Fibroblast of upper back skin (primary cell): ENCODE measurements around the gene ACP5.
"Not testable (repeated sequence)": the region's sequence is repeated elsewhere in the genome, so short reads cannot be mapped to it uniquely, and the experiment has no call there.

Experiments used
- DNase-seq: peaks from one replicate; pipeline ENCODE4 v3.0.0-alpha.2; 2013

The ACP5 gene

DNA sequence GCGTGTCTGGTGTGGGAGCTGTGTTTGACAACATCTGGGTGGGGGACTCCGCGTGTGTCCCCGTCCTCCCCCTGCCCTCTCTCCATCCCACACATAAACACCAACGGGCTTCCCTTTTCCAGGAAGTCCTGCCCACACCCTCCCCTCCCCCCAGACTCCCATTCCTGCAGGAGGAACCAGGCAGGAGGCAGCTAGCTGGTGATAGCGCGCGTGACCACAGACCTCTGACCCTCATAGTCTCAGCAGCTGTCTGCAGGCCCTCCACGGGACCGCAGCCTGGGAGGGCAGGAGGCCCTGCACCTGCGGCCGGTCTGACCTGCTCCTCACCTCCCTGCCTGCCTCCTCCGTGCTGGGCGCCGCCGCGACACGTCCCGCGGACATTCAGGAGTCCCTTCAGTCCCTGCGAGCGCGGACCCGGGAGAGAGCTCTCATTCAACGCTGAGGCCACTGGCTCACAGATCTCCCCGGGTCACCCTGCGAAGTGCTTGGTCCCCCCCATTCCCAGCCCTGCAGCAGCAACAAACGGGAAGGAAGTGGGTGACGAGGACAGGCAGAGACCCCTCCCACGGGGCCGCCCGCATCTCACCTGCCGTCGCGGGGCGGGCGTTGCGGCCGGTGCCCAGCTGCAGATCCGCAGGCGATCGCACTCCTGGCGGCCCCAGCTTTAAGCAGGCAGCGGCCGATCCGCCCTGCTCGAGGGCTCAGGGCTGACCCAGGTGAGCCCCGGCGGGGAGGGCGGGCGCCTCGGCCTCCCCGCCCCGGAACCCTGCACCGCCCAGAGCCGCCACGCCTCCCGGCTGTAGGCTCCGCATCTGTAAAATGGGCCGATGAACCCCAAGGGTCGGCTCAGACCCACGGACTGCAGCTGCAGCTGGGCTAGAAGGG lies 1.1 kb upstream of the ACP5 start:
- DNase-seq: no peak

DNA sequence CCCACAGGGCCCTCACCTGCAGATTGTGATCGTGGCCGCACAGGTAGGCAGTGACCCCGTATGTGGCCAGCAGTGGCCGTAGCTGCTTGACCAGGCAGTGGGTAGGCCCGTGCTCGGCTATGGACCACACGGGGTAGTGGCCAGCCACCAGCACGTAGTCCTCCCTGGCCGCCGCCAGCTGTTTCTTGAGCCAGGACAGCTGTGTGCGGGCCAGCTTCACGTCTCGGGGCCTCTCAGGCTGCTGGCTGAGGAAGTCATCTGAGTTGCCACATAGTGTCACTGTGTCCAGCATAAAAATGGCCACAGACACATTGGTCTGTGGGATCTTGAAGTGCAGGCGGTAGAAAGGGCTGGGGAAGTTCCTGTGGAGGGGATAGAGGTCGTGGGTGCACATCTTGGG lies 1.2 kb downstream of the ACP5 start:
- no peak for DNase-seq

DNA sequence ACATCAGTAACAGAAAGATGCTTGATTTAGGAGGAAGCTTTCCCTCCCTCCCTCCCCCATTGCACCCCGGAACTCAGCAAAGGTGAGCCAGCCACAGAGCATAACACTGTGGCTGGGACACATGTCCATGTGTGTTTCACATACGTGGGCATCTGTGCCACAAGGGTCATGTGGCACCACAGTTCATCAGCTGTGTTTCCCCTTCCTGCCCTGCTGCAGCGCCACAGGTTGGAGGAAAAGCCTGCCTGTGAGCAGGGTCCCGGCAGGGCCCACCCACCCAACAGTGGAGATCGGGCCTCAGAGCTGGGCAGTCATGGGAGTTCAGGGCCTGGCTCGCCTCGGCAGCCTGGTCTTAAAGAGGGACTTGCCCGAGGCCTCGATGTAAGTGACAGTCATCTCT lies 2.8 kb downstream of the ACP5 start:
- DNase-seq: no peak

DNA sequence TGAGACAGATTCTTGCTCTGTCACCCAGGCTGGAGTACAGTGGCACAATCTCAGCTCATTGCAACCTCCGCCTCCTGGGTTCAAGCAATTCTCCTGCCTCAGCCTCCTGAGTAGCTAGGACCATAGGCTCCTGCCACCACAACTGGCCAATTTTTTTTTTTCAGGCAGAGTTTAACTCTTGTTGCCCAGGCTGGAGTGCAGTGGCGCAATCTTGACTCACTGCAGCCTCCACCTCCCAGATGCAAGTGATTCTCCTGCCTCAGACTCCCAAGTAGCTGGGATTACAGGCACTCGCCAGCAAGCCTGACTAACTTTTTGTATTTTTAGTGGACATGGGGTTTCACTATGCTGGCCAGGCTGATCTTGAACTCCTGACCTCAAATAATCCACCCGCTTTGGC lies 3.7 kb downstream of the ACP5 start:
- DNase-seq: not testable (repeated sequence)

DNA sequence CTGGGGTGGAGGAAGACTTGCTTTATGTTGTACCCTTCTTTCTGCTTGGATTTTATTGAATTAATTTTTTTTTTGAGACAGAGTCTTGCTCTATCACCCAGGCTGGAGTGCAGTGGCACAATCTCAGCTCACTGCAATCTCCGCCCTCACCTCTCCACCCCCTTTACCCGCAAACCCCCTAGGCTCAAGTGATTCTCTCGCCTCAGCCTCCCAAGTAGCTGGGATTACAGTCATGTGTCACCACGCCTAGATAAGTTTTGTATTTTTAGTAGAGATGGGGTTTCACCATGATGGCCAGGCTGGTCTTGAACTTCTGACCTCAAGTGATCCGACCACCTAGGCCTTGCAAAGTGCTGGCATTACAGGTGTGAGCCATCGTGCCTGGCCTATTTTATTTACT lies 4.1 kb downstream of the ACP5 start:
- not testable (repeated sequence) for DNase-seq

DNA sequence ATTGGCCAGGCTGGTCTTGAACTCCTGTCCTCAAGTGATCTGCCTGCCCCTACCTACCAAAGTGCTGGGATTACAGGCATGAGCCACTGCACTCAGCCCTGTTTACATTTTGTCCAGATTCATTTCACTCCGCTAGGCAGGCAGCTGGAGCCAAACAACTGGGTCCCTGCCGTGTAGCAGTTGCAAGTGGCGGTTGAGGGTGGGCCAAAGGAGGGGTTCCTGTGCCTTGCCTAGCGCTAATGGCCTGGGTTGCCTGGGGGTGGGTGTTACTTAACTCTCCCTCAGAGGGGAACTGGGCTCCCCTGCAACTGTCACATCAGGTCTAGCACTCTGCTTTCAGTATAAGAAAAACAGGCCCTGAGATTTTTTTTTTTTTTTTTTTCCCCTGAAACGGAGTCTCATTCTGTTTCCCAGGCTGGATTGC lies 7.4 kb downstream of the ACP5 start:
- DNase-seq: no peak

DNA sequence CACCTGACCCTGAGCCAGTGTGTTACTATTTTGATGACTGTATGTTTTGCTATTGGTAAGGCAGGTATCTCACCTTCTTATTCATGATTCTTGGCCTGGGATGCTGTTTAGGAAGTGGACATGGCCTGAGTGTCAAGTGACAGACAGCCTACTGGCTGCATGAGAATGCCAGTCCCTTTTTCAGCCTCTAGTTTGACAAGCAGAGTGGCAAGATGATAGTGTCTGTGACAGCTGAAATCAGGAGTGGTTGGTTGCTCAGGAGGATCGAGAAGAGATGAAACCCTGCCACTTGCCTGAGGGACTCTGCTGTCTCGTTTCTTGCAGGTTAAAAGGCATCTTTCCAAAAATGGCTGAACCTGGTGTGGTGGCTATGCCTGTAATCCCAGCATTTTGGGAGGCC lies 11.3 kb downstream of the ACP5 start:
- DNase-seq: no peak

DNA sequence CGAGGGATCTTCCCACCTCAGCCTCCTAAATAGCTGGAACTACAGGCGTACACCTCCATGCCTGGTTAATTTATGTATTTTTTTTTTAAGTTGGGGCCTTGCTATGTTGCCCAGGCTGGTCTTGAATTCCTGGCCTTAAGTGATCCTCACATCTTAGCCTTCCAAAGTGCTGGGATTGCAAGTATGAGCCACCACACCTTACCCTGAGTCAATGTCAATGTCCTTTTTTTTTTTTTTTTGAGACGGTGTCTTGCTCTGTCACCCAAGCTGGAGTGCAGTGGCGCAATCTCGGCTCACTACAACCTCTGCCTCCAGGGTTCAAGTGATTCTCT lies 11.8 kb downstream of the ACP5 start:
- DNase-seq: not testable (repeated sequence)

DNA sequence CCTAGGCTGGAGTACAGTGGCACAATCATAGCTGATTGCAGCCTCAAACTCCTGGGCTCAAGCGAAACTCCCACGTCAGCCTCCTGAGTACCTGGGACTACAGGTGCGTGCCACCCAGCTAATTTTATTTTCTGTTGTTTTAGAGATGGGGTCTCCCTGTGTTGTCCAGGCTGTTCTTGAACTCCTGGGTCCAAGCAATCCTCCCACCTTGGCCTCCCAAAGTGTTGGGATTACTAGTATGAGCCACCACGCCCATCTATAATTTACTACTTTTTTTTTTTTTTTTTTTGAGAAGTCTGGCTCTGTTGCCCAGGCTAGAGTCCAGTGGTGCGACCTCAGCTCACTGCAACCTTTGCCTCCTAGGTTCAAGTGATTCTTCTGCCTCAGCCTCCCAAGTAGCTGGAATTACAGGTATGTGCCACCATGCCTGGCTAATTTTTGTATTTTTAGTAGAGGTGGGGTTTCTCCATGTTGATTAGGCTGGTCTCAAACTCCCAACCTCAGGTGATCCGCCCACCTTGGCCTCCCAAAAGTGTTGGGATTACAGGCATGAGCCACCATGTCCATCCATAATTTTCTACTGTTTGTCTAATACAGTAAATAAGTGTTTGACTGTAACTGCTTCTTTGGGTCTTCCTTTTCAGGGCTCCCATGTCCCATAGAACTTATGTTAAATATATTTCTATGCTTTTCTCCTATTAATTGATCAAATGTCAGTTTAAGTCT lies 13.2 kb downstream of the ACP5 start:
- DNase-seq: not testable (repeated sequence)

DNA sequence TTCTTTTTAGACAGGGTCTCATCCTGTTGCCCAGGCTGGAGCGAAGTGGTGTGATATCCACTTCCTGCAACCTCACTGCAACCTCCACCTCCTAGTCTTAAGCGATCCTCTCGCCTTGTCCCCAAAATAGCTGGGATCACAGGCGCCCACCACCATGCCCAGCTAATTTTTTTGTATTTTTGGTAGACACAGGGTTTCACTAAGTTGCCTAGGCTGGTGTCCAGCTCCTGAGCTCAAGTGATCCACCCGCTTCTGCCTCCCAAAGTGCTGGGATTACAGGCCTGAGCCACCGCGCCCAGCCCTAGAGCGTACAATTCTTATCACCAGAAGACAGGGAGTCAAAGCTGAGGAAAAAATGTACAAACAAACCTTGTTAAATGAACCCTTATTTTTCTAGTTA lies 13.9 kb downstream of the ACP5 start:
- no peak for DNase-seq

DNA sequence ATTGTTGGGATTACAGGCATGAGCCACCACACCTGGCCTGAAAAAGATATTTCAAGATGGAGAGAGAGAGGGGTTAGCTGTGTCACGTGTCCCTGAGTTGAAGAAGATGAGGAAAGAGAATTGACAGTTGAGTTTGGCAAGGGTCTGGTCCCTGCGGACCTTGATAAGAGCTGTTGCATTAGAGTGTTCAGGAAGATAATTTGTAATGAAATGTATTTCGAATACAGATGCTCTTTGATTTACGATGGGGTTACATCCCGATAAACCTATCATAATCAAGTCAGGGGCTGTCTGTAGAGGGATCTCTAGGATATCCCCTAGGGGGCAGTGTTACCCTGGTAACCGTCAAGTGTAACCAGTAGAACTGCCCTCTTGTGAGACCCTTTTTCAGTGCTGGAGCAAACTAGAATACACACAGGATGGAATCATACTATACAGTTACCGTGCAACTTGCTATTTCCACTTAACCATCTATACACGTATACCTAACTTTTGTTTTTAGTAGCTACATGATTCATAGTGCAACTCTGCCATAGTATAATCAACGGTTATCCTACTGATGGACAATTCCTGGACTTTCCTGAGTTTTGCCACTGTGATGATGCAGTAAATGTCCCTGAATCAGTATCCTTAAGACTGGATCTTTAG lies 16.9 kb downstream of the ACP5 start:
- peak; percentile 72 for DNase-seq

DNA sequence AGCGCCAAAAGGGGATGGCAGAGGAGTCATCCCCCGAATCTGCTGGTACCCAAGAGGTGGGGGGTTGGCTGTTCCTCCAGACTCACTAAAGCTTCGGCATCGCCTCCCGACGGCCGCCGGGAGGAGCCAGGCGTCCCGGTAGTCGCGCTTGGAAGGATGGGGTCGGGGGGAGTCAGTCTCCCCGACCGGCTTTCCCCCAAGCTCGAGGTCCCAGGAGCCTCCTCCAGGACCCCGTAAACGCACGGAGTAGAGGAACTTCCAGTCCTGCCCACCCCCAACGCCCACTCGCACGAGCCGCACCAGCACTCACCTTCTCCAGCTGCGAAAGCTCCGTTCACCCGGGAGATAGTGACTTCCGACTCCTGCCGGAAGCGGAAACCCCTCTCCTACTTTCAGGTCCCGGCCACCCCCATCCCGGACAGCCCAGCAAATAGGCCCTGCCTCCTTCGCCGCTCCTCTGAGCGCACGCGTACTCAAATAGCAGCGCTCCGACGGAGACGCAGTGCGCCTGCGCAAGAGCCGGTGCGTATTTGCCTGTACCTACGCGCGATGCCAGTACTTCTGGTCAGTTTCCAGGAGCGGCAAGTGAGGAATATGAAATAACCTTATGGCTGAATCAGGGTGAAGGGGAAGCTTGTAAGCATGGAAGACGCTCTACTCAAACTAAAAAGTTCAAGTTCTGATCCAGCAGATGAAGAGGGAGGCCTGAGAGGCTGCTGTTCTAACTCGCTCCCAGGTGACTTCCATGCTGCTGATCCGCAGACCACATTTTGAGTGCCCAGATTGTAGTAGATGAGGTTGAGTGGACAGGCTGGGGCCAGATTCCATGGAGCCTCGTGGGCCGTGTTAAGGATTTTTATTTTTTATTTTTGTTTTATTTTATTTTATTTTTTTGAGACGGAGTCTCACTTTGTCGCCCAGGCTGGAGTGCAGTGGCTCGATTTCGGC lies 18.3 kb downstream of the ACP5 start, which contains the start of gene ELOF1:
Gene ELOF1 (minus strand): TSS at position 350 of the 948 bp plus-strand sequence. CDS start 4,883 bp downstream, outside the sequence.
- DNase-seq: peak; percentile 98

DNA sequence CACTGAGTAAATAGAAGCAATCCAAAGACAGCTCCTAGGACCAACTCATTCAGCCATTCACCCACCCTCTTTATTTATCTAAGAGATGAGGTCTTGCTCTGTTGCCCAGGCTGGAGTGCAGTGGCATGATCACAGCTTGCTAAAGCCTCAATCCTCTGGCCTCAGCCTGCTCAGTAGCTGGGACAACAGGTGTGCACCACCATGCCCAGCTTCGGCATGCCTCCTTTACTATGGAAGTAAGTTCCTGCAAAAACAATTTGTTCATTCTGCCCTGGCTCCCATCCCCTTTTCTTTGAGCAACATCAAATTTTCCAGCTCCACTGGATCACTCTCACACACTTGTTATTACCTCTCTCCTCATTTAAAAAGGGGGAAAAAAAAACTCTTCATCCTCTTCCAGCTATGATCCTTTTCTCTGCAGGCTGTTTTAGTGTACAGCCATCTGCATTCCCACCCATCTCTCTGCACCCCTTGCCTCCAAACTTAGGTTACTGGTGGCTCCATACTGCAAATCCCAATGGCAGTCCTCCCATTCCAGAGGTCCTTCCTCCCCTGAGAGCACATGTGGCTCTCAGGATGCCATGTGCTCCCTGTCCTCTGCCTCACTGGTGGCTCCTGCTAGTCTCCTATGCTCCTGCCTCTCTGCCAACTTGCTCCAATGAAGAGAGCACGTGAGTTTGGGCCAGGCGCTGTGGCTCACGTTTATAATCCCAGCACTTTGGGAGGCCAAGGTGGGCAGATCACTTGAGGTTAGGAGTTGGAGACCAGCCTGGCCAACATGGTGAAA lies 20.6 kb downstream of the ACP5 start:
- no peak for DNase-seq

DNA sequence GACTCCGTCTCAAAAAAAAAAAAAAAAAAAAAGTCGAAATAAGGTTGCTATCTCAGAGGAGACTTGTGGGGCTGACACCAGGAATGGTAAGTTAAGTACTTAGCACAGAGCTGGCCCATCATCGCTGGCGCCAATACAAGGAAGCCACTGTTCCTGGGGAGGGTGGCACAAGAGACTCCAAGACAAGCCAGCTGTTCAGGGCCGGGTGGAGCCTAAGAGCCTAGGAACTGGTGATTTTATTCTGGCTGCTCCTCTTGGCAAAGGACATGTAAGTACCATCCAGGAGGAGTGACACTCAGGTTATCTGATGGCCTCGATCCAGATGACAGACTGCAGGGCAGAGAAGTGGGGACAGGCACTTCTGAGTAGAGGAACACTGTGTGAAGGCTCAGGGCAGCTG lies 22.2 kb downstream of the ACP5 start:
- DNase-seq: no peak

DNA sequence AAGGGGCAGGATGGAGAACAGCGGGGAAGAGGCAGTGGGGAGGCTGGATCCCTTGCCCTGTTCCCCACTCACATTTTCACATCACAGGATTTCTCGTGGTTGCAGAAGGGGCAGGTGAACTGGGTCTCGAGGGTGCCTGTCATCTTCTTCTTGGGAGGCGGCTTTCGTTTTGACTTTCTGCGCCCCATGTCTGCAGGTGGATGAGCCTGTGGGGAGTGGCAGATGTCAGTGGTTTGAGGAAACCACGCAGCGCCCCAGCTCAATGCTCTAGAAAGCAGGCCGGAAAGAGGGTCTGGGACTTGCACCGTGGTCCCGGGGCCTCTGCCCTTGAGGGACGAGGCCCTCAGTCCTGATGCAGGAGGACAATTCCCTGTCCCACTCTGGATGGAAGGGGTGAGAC lies 23.3 kb downstream of the ACP5 start:
- no peak for DNase-seq

DNA sequence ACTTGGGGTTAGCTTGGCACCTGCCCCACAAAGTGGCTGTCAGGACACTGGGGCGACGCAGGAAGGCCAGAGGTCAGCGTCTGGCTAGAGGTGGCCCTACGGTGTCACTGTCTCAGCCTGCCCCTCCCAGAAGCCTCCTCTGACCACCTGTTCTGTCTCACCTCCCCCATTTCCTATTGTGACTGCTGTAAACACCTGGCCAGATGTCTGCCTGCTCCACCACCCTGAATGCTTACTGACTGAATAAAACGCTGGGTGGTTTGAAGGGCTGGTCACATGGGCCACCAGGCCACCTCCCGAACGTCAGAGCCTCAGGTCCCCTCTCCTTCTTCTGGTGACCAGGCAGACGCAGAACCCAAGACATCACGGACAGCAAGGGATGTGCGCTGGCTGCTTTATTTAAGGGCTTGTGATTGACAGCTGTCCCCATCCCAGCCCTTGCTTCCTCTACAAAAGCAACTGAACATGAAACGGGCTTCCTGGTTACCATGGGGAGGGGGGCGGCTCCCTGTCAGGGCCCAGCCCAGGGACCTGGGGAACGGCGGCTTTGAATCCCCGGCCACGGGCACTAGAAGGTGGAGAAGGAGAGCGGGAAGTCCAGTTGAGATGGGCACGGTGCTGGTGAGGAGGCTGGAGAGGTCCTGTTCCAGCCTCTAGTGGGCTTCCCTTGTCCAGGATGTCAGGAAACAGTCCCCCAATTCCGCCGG lies 24.6 kb downstream of the ACP5 start:
- DNase-seq: no peak

DNA sequence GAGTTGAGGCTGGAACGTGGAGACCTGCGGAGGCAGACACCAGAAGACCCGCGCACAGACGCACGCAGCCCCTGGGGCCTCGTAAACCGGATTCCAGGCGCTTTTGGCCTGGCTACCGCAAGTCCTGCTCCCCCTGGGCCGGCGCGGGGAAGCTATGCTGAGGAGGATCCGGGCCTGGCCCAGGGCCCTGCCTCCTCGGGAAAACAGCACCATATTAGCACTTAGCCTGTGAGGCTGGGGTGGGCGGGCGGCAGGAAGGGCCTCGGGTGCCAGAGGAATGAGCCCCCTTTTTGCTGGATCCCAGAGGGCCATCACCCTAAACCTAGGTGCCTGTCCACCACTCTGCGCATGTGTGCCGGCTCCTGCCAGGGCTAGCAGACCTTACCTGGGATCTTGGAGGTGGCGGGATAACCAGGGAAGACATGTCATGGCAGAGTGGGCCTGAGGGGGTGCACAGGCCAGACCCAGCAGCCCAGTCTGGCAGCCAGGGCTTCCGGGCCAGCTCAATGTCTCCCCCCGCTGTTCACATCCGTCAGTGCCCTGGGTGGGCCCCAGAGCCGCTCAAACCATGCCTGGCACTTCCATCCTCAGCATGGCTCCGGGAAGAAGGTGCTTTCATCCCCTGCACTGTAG lies 25.7 kb downstream of the ACP5 start:
- DNase-seq: no peak

DNA sequence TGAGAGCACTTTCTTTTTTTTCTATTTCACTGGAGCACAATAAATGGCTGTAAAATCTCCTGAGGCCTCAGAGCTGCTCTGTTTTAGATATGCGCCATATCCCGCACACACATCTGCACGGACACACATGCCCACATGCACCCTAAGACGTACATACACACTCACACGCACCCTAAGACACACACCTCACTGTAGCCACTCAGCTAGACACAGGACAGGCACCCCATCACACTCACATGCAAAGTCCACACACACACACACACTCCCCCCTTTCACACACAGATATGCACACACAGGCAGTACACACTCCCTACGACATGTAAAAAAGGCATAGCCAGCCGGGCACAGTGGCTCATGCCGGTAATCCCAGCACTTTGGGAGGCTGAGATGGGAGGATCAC lies 27.2 kb downstream of the ACP5 start:
- DNase-seq: no peak

DNA sequence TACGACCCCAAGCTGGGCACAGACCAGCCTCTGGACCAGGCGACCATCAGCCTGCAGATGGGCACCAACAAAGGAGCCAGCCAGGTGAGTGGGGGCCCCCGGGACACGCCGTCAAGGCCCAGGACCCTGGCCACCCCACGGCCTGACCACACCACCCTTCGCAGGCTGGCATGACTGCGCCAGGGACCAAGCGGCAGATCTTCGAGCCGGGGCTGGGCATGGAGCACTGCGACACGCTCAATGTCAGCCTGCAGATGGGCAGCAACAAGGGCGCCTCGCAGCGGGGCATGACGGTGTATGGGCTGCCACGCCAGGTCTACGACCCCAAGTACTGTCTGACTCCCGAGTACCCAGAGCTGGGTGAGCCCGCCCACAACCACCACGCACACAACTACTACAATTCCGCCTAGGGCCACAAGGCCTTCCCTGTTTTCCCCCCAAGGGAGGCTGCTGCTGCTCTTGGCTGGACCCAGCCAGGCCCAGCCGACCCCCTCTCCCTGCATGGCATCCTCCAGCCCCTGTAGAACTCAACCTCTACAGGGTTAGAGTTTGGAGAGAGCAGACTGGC lies 28.0 kb downstream of the ACP5 start:
- DNase-seq: no peak
